Heart right ventricle (tissue), 16 donors: ENCODE data around the gene IL5RA. TPM values are rescaled to one million over a fixed set of nuclear protein-coding genes. Genes with fewer than 3 reads are reported as not detected.

ENCODE experiments used
- ATAC-seq, 8 donors: fragments of 200-7000 bp; cut with Tn5 transposase; one replicate each; pipeline ENCODE4 v1.9.1; 2020; ENCODE audit warnings: mild to moderate bottlenecking in 8 of 8, moderate library complexity in 8 of 8, moderate number of reproducible peaks in 1 of 8
- DNase-seq, 2 donors: peaks; one replicate each; pipeline ENCODE4 v3.0.0-alpha.2; 2020
- H3K27ac ChIP-seq, 10 donors: fragments of 200-600 bp; sonication (generic) in 2 of 10; one replicate each; pipeline versions ENCODE4 v1.5.0 to v1.8.0; 2020 to 2022; ENCODE audit warnings: mild to moderate bottlenecking in 3 of 10
- H3K27me3 ChIP-seq, 7 donors: fragments of 200-600 bp; one replicate each; pipeline ENCODE4 v1.8.0; 2021 to 2022; ENCODE audit warnings: mild to moderate bottlenecking in 2 of 7
- H3K36me3 ChIP-seq, 9 donors: fragments of 200-600 bp; sonication (generic) in 1 of 9; one replicate each; pipeline versions ENCODE4 v1.5.0 to v1.8.0; 2020 to 2022; ENCODE audit warnings: mild to moderate bottlenecking in 2 of 9
- H3K4me1 ChIP-seq, 9 donors: fragments of 200-600 bp; sonication (generic) in 1 of 9; one replicate each; pipeline versions ENCODE4 v1.5.0 to v1.8.0; 2020 to 2022; ENCODE audit warnings: mild to moderate bottlenecking in 4 of 9
- H3K4me3 ChIP-seq, 10 donors: fragments of 200-600 bp; sonication (generic) in 2 of 10; one replicate each; pipeline versions ENCODE4 v1.5.0 to v1.8.0; 2020 to 2022; ENCODE audit warnings: mild to moderate bottlenecking in 7 of 10, moderate library complexity in 2 of 10
- H3K9me3 ChIP-seq, 11 donors: fragments of 200-600 bp in 10 of 11; sonication (generic) in 2 of 11; one replicate each; pipeline versions ENCODE4 v1.5.0 to v1.8.0; 2013 to 2022; ENCODE audit warnings: mild to moderate bottlenecking in 2 of 11, control low read depth in 1 of 11, moderate library complexity in 1 of 11
- CTCF ChIP-seq, 9 donors: fragments of 200-600 bp; sonication (generic) in 2 of 9; IDR thresholded peaks; one replicate each; pipeline versions ENCODE4 v1.5.0 to v1.8.0; 2021 to 2022; ENCODE audit warnings: antibody characterized with exemption in 9 of 9, mild to moderate bottlenecking in 5 of 9, moderate library complexity in 1 of 9
- WGBS, 2 donors: extraction: QIAGEN DNeasy Blood & Tissue Kit; methylation state at CpG; one replicate each; pipeline ENCODE4 v1.1.7; 2013; ENCODE audit warnings: inconsistent platforms in 1 of 2; 5-methylcytosine and 5-hydroxymethylcytosine counted together
- intact Hi-C, 10 donors: fragments of 100-400 bp; cut with DNase I; formaldehyde crosslinking; loops; one replicate each; pipeline versions ENCODE4 v1.11.1 to v1.14.2; 2022
- polyA plus RNA-seq, 2 donors: library from polyadenylated mRNA; stranded (reverse); fragments of 200-250 nt; gene quantifications; one replicate each; pipeline ENCODE4 v1.2.3, GENCODE V29; 2013
- total RNA-seq, 10 donors: library from RNA; stranded (reverse); fragmentation: NEBNext Ultra II Directional in 3 of 10; extraction: Animal tissue kit (Norgen Biotek cat#: 25700) in 3 of 10; gene quantifications; one replicate each; pipeline versions ENCODE4 v1.2.1 to v1.2.4, GENCODE V29; 2021 to 2023
- donor health status: Arrhythmogenic right ventricular cardiomyopathy.
- donor health status: ischemic (EF 13 %, LVEDD 7.1; RV severe dilation, severe dysfunction).
- donor health status: healthy with polysubstance abuse.
- donor health status: DM: no; HTN: yes; CAD: no.
- donor health status: DM: no; HTN: no; CAD: no.
- donor health status: ischemic (EF 25% LVEDD 6.9; RV normal size, moderate dysfunction).
- donor health status: ischemic (EF 25% LVEDD 5.7; RV mildly dilated, moderate dysfunction).
- donor health status: healthy.
- donor health status: DM: yes; HTN: yes; CAD: no.
- donor health status: Ischemic cardiomyopathy.
- donor health status: ischemic (EF 35%, LVEDD 5.7; RV mildly dilated, moderate dysfunction).
- donor health status: nonischemic (EF 11% LVEDD 7.7; RV severe dilation, severe dysfunction).
- donor health status: DM: yes; HTN: yes; CAD: no.
- donor health status: PGD.
- donor health status: ischemic (EF 29% LVEDD 5.4; RV normal size, mild dysfunction).
- donor health status: nonischemic (EF 23%, LVEDD 6.1; RV moderate dilation, normal function).

The IL5RA gene
- total and polyA plus RNA-seq, 12 donors, result 0.07 to 1.1 (median 0.23) TPM; not detected in 5

- 81 to 97% methylated on average over 3 of the region's 3 CpGs for WGBS, 2 donors
- TF ChIP-seq CTCF (IDR thresholded peaks at IDR 0.05), result no peak
- Histone ChIP-seq H3K4me1 (peaks cover 0 to 10% (median 0%) of the 10 kb centered on the region in 9 donors), H3K27me3 (peaks cover 0 to 12% (median 0%) of the 10 kb centered on the region in 7 donors), H3K36me3 (no peaks in the 10 kb centered on the region), H3K9me3 (no peaks in the 10 kb centered on the region), H3K27ac (no peak overlapping the region), H3K4me3 (peak overlapping the region in 1 of 10 donors; percentile 7)
- DNase-seq (no peak), ATAC-seq (no peak)
- intact Hi-C loops, result no loop called here
Observed at GRCh38 chr3:3107858-3108257, 2.3 kb downstream of the IL5RA start.

- Histone ChIP-seq H3K27ac (no peak overlapping the region), H3K36me3 (no peaks in the 10 kb centered on the region), H3K9me3 (no peaks in the 10 kb centered on the region), H3K27me3 (peaks cover 0 to 12% (median 0%) of the 10 kb centered on the region in 7 donors), H3K4me1 (peaks cover 0 to 10% (median 0%) of the 10 kb centered on the region in 9 donors), H3K4me3 (peak overlapping the region in 1 of 10 donors; percentile 7)
- ATAC-seq (no peak), DNase-seq (no peak)
- WGBS, 2 donors, result 96 to 97% methylated on average over 3 of the region's 3 CpGs
- intact Hi-C loops, result no loop called here
- TF ChIP-seq CTCF (IDR thresholded peaks at IDR 0.05), result no peak
Observed at GRCh38 chr3:3107181-3107580, 3.0 kb downstream of the IL5RA start.

- Histone ChIP-seq H3K4me3 (no peak overlapping the region), H3K27ac (no peak overlapping the region), H3K4me1 (peaks cover 0 to 10% (median 0%) of the 10 kb centered on the region in 9 donors), H3K9me3 (no peaks in the 10 kb centered on the region), H3K27me3 (peaks cover 0 to 12% (median 0%) of the 10 kb centered on the region in 7 donors), H3K36me3 (no peaks in the 10 kb centered on the region)
- no peak for TF ChIP-seq CTCF (IDR thresholded peaks at IDR 0.05)
- intact Hi-C loops, result no loop called here
- DNase-seq (no peak), ATAC-seq (no peak)
- WGBS, 2 donors, result 63 to 75% methylated on average over 4 of the region's 4 CpGs
Observed at GRCh38 chr3:3105815-3106214, 4.4 kb downstream of the IL5RA start.

DNA sequence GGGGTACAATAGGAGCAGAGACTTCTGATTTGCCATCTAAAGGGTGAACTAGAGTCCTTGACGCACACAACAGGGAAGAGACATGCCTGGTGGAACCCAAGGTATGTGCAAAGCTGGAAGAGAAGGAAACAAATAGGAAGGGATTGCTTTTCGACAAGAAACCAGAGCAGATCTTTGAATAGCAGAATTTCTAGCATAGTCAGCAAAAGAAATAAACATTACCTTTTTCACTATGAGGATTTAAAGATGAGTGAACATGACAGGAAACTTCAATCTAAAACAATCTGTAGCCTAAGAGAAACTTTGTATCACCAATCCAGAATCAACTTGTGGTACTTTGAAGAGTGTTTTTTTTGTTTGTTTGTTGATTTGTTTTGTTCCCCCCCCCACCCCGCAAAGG is 4.9 kb downstream of the IL5RA start:
- intact Hi-C loops, result no loop called here
- no peaks in the 10 kb centered on the region for H3K9me3 ChIP-seq
- H3K4me1 ChIP-seq, result peaks cover 0 to 8% (median 0%) of the 10 kb centered on the region in 9 donors
- TF ChIP-seq CTCF (IDR thresholded peaks at IDR 0.05), result no peak
- H3K4me3 ChIP-seq, result no peak overlapping the region
- DNase-seq, result no peak
- H3K36me3 ChIP-seq, result no peaks in the 10 kb centered on the region
- H3K27me3 ChIP-seq, result peaks cover 0 to 12% (median 0%) of the 10 kb centered on the region in 7 donors
- no peak for ATAC-seq
- 90 to 95% methylated on average over 3 of the region's 3 CpGs for WGBS, 2 donors
- H3K27ac ChIP-seq, result no peak overlapping the region
